NCI-H2029 (cell line): ENCODE measurements around the gene MZT2B.
"Not testable (repeated sequence)": the region's sequence is repeated elsewhere in the genome, so short reads cannot be mapped to it uniquely, and the experiment has no call there.

ENCODE experiments used
- DNase-seq: peaks from one replicate; lab custom pipeline; 2025; lab: John Stamatoyannopoulos, UW

MZT2B gene

DNA sequence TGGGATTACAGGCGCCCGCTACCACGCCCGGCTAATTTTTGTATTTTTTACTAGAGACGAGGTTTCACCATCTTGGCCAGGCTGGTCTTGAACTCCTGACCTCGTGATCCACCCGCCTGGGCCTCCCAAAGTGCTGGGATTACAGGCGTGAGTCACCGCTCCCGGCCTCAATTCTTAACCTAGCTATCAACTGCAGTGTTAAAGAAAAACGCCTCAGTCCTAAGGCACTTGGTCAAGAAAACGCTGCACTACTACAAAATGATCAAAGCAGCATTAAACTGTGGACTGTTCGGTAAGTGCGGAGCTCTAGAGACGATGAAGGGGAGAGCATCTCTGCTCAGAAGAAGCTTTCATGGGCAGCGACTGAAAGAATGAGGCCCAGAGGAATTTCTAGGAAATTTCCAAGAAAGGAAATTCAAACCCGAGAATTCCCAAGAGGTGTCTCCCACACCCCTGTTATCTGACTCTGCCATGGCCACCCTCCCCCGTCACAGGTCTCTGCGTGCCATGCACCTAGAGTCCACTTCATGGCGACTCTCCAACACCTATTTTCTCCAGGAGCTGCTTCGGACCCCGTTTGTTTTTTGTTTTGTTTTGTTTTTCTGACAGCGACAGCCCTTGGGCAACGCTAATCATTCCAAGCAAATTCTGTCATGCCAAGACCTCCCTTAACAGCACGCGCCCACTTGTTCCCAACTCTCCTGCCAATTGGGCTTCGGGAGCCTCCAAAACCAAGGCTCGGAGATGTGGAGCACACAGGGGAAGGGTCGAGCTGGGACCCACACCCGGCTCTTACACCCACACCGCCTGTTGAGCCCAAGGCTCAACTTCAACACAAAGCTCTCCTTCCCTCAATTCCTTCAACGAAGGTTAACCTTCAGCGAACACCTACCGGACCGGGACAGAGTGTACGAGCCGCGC is 1.4 kb upstream of the MZT2B start:
- DNase-seq, result not testable (repeated sequence)

DNA sequence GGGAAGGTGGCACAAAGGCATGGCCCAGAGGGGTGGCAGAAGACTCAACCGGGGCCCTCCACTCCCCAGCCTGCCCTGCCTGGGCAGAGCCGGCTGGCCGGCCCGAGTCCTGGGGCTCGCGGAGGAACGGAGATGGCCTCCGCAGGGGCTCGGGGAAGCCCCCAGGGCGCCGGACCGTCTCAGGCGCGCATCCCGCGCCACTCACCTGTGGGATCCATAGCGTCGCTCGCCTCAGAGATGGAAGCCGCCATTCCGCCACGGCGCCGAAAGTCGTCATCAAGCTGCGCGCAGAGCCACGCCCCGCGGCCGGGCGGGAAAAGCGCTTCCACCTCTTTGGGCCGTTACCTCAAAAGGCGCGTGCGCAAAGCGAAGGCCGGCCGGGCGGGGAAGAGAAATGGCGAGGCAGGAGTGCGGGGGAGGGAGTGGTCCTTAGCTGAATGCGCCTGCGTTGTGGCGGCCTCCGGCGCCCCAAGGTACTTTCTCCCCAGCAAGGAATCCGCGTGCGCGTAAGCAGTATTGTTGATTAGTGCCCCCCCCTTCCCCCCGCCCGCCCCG is 660 bp upstream of the MZT2B start, which contains the start of gene SMPD4:
Gene SMPD4, minus strand, starts transcription at position 278 of the 555 bp plus-strand sequence. CDS start 5,010 bp downstream, outside the sequence.
- DNase-seq, result peak; percentile 91

- not testable (repeated sequence) for DNase-seq
These were observed 907 bp downstream of the MZT2B start for GRCh38 chr2:130182826-130183511.

GRCh38 chr2:130183512-130184373 is 1.7 kb downstream of the MZT2B start:
- no peak for DNase-seq

DNA sequence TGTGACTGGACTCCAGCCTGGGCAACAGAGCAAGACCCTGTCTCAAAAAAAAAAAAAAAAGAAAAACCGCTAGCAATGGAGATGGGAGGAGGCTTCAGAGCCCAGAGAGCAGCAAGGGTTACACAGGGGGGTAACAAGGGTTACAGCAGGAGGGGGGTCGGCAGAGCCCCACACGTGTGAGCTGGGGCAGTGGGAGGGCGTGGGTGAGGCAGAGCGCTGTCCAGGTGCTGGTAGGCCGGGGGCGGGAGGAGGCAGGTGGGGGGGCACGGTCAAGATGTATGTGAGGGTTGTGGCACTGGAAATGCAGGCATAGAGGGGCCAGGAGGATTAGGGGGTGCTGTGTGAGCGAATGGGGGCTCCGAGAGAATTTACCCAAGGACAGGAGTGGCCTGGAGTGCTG is 3.4 kb downstream of the MZT2B start:
- DNase-seq, result no peak

GRCh38 chr2:130185896-130186295 is 3.8 kb downstream of the MZT2B start:
- DNase-seq, result no peak

GRCh38 chr2:130186391-130186790 is 4.3 kb downstream of the MZT2B start:
- no peak for DNase-seq

- no peak for DNase-seq
These were observed 5.2 kb downstream of the MZT2B start for GRCh38 chr2:130187268-130187667.

- DNase-seq, result not testable (repeated sequence)
These were observed 6.1 kb downstream of the MZT2B start for GRCh38 chr2:130187859-130188792.

DNA sequence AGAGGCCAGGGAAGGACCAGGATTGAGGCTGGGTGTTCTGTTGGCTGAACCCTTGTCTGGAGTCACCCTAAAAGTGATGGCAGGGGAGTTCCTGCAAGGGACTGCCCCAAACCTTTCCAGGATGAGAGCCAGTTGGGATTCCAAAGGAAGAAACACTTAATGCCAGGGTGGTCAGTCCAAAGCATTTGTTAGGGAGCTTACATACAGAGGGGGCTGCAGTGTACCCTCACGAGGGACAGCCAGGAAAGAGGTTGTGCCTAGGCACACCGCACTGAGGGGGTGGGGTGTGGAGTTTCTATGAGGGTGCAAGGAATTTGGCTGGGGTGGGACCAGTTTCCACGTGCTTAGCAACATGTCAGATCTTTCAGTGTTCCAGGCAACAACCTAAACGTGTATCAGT is 6.9 kb downstream of the MZT2B start:
- not testable (repeated sequence) for DNase-seq

DNA sequence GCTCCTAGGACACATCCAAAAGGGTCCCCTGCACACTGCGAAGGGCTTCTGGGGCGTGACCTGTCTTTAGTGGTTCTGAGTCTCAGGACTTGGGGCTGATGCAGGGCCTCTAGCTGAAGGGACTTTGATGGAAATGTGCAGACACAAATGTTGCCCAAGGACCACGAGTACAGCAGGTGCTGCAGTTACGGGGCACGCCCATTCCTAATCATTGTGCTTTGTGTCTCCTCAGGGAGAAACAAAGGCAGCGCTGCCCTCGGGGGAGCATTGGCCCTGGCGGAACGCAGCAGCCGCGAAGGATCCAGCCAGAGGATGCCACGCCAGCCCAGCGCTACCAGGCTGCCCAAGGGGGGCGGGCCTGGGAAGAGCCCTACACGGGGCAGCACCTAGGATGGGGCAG is 8.2 kb downstream of the MZT2B start:
- no peak for DNase-seq

DNA sequence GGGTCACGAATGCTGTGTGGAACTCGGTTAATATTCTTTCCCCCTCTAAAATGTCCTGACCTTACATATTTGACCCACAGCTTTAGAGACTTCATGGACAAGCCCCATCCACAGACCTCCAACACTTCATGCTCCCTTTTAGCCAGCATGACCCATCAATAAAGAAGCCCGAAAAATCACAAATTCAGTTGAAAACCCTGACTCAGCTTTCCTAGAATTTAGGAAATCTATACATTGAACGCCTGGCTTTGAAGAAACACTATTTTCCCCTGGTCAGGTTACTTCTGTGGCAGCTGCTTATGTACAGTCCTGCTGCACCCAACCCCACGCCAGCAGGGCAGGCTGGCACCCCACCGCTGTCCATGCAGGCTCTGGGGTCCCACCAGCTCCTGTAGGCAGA is 9.3 kb downstream of the MZT2B start:
- not testable (repeated sequence) for DNase-seq

GRCh38 chr2:130192451-130192850 is 10.4 kb downstream of the MZT2B start:
- not testable (repeated sequence) for DNase-seq

DNA sequence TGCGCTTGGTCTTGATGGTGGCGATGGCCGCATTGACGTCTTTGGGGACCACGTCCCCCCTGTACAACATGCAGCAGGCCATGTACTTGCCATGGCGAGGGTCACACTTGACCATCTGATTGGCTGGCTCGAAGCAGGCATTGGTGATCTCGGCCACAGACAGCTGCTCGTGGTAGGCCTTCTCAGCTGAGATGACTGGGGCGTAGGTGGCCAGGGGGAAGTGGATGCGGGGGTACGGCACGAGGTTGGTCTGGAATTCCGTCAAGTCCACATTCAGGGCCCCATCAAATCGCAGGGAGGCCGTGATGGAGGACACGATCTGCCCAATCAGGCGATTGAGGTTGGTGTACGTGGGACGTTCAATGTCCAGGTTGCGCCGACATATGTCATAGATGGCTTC is 11.8 kb downstream of the MZT2B start:
- DNase-seq, result not testable (repeated sequence)

DNA sequence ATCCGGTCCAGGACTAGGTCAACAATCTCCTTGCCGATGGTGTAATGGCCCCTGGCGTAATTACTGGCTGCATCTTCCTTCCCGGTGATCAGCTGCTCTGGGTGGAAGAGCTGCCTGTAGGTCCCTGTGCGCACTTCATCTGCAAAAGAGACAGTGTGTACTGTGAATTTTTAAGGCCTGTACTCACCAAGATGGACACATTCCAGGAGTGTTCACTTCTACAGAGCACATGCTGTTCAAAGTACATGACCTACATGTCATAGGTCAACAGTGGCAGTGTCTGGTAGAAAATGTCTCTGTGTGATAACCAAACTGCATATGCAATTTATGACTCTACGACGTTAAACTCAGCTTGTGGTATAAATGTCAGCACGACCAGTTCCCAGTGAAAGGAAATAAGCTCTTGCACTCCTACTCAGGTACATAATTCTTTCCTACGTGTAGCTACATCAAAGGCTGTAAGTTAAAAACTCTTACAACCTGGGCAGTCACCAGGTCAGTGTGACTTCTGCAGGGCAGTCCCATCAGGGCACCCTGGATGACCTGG is 13.1 kb downstream of the MZT2B start:
- not testable (repeated sequence) for DNase-seq

DNA sequence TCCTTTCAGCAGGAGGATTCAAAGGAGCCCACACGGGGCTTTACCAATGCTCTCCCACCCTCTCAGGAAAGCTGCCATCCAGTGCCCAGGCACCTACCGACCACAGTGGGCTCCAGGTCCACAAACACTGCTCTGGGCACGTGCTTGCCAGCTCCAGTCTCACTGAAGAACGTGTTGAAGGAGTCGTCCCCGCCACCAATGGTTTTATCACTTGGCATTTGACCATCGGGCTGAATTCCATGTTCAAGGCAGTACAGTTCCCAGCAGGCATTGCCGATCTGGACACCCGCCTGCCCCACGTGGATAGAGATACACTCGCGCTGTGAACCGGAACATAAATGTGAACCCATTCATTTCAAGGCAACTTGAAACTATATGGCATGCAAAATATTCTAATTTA is 14.0 kb downstream of the MZT2B start:
- DNase-seq, result not testable (repeated sequence)

DNA sequence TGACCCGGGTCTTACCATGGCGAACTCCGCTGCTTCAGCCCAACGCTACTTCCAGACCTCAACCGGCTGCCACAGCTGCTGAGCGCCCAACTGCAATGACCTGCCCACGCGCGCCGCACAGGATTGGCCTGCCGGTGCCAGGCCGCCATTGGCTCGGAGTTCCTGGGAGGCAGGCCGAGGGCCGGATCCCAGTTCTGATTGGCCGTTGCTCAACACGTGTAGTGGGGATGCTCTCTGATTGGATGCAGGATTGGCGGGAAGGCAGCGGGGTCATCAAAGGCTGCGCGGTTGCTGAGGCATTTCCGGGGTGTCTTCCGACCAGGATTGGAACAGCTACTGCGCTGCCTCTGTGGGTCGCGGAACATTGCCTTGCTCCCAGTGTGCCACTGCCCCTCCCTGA is 16.3 kb downstream of the MZT2B start, which contains the start of gene TUBA3E:
Gene TUBA3E, minus strand, starts transcription at position 97 of the 400 bp plus-strand sequence. Its CDS starts 79 bp downstream, at position 18.
- DNase-seq, result no peak

DNA sequence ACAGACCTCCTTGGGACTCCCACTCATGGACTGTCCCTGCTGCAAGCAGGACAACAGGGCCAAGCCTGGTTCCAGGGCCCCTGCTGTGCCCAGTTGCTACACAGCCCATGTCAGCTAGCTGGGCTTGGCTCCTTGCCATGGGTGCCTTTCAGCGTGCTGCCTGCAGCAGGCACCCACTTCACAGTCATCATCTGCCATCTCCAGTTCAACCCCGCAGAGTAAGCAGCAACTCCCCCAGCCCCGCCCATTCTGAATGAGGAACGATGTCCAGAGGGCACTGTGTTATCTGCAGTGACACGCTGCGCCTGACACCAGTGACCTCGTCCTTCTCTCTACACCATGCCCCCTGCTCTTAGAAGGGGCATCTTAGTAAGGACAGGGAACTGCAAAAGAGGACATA is 20.5 kb downstream of the MZT2B start:
- not testable (repeated sequence) for DNase-seq

- not testable (repeated sequence) for DNase-seq
These were observed 21.1 kb downstream of the MZT2B start for GRCh38 chr2:130203150-130203549.

DNA sequence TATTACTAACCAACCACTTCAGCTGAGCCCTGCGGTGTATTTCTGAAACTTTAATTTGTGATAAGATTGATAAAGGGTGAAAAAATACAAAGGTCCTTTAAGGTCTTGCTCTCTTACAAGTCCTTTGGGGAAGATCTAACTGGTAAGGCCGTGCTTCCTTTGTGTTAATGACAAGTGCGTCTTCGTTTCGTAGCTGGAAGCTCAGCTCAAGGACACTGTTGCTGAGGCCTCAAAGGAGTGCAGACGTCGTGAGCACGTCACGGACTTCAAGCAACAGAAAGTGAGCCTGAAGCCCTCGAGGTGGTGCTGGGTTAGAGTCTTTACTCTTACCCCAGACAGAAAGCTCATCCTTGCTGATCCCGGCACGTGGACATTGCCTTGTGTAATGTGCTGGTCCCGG is 25.0 kb downstream of the MZT2B start:
- DNase-seq, result not testable (repeated sequence)
